Measurements from ENCODE around the gene SCYGR5. TPM values are rescaled to one million over a fixed set of nuclear protein-coding genes. Genes with fewer than 3 reads are reported as not detected.

SCYGR5 gene
- total RNA-seq, 1 experiment from 2014 or later = not detected

DNA sequence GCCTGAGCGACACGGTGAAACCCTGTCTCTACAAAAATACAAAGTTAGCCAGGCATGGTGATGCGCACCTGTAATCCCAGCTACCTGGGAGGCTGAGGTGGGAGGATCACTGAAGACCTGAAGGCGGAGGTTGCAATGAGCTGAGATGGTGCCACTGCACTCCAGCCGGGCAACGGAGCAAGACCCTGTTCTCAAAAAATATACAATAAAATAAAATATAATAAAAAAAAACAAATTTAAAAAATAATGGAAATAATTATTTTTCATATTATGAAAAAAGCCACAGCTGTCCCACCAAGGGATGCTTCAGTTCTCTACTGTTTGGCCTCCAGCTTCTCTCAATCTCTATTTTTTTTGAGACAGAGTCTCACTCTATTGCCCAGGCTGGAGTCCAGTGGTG is 40.8 kb downstream of the SCYGR5 start:
- no peak for TF ChIP-seq EZH2 (IDR thresholded peaks at IDR 0.05; ENCODE audit: borderline replicate concordance, low read depth, low read length, poor library complexity, severe bottlenecking)
- TF ChIP-seq, protein P1, sequence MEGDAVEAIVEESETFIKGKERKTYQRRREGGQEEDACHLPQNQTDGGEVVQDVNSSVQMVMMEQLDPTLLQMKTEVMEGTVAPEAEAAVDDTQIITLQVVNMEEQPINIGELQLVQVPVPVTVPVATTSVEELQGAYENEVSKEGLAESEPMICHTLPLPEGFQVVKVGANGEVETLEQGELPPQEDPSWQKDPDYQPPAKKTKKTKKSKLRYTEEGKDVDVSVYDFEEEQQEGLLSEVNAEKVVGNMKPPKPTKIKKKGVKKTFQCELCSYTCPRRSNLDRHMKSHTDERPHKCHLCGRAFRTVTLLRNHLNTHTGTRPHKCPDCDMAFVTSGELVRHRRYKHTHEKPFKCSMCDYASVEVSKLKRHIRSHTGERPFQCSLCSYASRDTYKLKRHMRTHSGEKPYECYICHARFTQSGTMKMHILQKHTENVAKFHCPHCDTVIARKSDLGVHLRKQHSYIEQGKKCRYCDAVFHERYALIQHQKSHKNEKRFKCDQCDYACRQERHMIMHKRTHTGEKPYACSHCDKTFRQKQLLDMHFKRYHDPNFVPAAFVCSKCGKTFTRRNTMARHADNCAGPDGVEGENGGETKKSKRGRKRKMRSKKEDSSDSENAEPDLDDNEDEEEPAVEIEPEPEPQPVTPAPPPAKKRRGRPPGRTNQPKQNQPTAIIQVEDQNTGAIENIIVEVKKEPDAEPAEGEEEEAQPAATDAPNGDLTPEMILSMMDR (conservative IDR thresholded peaks at IDR 0.05; ENCODE audit: low read depth, low read length) = no peak
- intact Hi-C loops (cut with micrococcal nuclease; ENCODE audit: unreplicated experiment) = no loop called here
- H3K27ac ChIP-seq (ENCODE audit: low read depth, low read length, poor library complexity, severe bottlenecking) = no peak overlapping the region
- ChIA-PET POLR2A (ENCODE audit: low non-redundant PET) (no interaction called here), CTCF (no interaction called here)
- no peaks in the 10 kb centered on the region for H3K36me3 ChIP-seq (ENCODE audit: insufficient read depth, low read length, poor library complexity, severe bottlenecking)
- H3K4me1 ChIP-seq (ENCODE audit: insufficient read depth, low read length, poor library complexity, severe bottlenecking) = no peaks in the 10 kb centered on the region
- no TSS peak for BruUV-seq (replicated peaks)
- H3K9me3 ChIP-seq (ENCODE audit: low read depth, low read length, poor library complexity, severe bottlenecking) = no peaks in the 10 kb centered on the region
- H3K4me3 ChIP-seq (ENCODE audit: low read depth, low read length, poor library complexity, severe bottlenecking) = no peak overlapping the region
- DNase-seq (ENCODE audit: low spot score) = no peak
- no peaks in the 10 kb centered on the region for H3K27me3 ChIP-seq (replicated peaks; ENCODE audit: insufficient read depth, low read depth, low read length, poor library complexity)

DNA sequence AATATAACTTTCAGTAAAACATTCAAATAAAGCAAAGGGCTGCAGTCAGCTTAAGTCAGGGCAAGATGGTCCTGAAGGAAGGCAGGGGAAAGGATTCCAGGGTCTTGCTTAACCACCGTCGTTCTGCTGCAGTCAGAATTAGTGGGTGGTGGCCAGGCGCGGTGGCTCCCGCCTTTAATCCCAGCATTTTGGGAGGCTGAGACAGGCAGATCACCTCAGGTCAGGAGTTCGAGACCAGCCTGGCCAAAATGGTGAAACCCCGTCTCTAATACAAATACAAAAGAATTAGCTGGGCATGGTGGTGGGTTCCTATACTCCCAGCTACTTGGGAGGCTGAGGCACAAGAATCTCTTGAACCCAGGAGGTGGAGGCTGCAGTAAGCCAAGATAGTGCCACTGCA is 44.4 kb downstream of the SCYGR5 start:
- intact Hi-C loops (cut with micrococcal nuclease; ENCODE audit: unreplicated experiment) = no loop called here
- CTCF ChIA-PET = interaction anchor here (0.6 kb wide), 1 partner anchor 53 kb away, joined by 4 read pairs; no protein-coding TSS in a partner anchor
- no peak for DNase-seq (ENCODE audit: low spot score)

DNA sequence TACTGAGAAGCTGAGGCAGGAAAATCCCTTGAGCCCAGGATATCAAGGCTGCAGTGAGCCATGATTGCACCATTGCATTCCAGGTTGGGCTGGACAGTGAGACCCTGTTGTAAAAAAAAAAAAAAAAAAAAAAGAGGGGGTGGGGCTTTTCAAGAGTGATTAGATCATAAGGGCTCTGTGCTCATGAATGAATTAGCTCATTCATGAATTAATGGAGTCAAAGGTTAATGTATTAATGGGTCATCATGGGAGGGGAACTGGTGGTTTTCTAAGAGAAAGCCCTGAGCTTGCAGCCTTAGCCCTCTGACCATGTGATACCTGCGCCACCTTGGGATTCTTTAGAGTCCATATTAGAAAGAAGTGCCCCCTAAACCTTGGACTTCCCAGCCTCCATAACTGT is 46.7 kb downstream of the SCYGR5 start:
- CTCF ChIA-PET = no interaction called here

More for the DNA sequence above, 44.4 kb downstream of the SCYGR5 start:
- Histone ChIP-seq H3K4me3 (ENCODE audit: low read depth, low read length, poor library complexity, severe bottlenecking) (no peak overlapping the region), H3K9me3 (ENCODE audit: low read depth, low read length, poor library complexity, severe bottlenecking) (no peaks in the 10 kb centered on the region), H3K36me3 (ENCODE audit: insufficient read depth, low read length, poor library complexity, severe bottlenecking) (no peaks in the 10 kb centered on the region), H3K4me1 (ENCODE audit: insufficient read depth, low read length, poor library complexity, severe bottlenecking) (no peaks in the 10 kb centered on the region), H3K27me3 (replicated peaks; ENCODE audit: insufficient read depth, low read depth, low read length, poor library complexity) (no peaks in the 10 kb centered on the region), H3K27ac (ENCODE audit: low read depth, low read length, poor library complexity, severe bottlenecking) (no peak overlapping the region)
- no TSS peak for BruUV-seq (replicated peaks)
- POLR2A ChIA-PET (ENCODE audit: low non-redundant PET) = no interaction called here
- TF ChIP-seq, protein P1 (conservative IDR thresholded peaks at IDR 0.05; ENCODE audit: low read depth, low read length) = no peak
- TF ChIP-seq EZH2 (IDR thresholded peaks at IDR 0.05; ENCODE audit: borderline replicate concordance, low read depth, low read length, poor library complexity, severe bottlenecking) = no peak

More for the DNA sequence above, 46.7 kb downstream of the SCYGR5 start:
- Histone ChIP-seq H3K4me1 (ENCODE audit: insufficient read depth, low read length, poor library complexity, severe bottlenecking) (no peaks in the 10 kb centered on the region), H3K27me3 (replicated peaks; ENCODE audit: insufficient read depth, low read depth, low read length, poor library complexity) (no peaks in the 10 kb centered on the region), H3K36me3 (ENCODE audit: insufficient read depth, low read length, poor library complexity, severe bottlenecking) (no peaks in the 10 kb centered on the region), H3K4me3 (ENCODE audit: low read depth, low read length, poor library complexity, severe bottlenecking) (no peak overlapping the region), H3K9me3 (ENCODE audit: low read depth, low read length, poor library complexity, severe bottlenecking) (no peaks in the 10 kb centered on the region), H3K27ac (ENCODE audit: low read depth, low read length, poor library complexity, severe bottlenecking) (no peak overlapping the region)
- POLR2A ChIA-PET (ENCODE audit: low non-redundant PET) = no interaction called here
- no TSS peak for BruUV-seq (replicated peaks)
- intact Hi-C loops (cut with micrococcal nuclease; ENCODE audit: unreplicated experiment) = no loop called here
- no peak for DNase-seq (ENCODE audit: low spot score)
- TF ChIP-seq, protein P1 (conservative IDR thresholded peaks at IDR 0.05; ENCODE audit: low read depth, low read length) = no peak
- TF ChIP-seq EZH2 (IDR thresholded peaks at IDR 0.05; ENCODE audit: borderline replicate concordance, low read depth, low read length, poor library complexity, severe bottlenecking) = no peak

All from A673 (cell line).